Stimulated activated CD8-positive, alpha-beta memory T cell treated with anti-CD3 and anti-CD28 coated beads, Interleukin-4, amount 100 ng/mL, for 24 hours (primary cell): ENCODE results near the gene COPG2.

Experiments used
- DNase-seq: peaks from one replicate; pipeline ENCODE4 v3.0.0-alpha.2; 2020; ENCODE audit warnings: low read depth

The COPG2 gene

DNA sequence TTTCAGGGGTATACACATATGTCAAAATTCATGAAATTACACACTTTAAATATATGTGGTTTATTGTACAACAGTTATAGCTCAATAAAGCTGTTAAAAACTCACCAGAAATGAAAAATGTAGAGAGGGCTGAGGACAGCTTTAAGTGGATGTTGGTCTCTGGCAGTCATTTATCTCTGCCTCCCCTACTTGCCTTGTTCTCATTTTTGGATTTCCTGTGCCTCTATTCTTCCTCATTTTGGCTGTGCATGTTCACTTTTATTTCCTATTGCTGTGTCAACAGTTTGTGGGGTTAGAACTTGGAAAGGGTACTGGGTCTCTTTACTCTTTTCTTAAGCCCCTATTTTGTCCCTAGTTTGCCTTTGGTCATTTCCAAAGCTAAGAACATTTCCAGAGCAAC lies 195.3 kb downstream of the COPG2 start:
- DNase-seq = no peak

DNA sequence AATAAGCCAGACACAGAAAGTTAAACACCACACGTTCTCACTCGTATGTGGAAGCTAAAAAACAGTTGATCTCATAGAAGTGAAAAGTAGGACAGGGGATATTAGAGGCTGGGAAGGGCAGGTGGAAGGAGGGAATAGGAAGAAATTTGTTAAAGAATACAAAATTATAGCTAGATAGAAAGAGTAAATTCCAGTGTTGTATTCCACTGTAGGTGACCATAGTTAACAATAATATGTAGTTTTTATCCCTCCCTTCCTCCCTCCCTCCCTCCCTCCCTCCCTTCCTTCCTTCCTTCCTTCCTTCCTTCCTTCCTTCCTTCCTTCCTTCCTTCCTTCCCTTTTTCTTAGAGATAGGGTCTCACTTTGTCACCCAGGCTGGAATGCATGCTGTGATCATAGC lies 196.6 kb downstream of the COPG2 start:
- DNase-seq = no peak

DNA sequence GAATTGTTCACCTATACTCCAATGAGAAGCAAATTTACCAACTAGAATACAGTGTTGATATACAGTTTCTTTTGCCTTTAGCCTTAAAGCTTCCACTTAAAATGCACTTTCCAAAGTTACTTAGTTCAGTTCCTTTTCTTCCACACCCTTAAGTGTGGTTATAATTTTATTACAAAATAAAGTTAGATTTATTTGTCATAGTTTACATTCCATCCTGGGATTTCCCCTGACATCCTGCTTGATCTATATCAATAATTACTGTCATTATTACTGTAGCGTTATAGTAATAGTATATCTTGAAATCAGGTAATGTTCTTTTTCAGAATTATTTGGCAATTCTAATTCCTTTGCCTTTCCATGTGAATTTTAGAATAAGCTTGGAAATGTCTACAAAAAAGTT lies 199.9 kb downstream of the COPG2 start:
- DNase-seq = no peak

DNA sequence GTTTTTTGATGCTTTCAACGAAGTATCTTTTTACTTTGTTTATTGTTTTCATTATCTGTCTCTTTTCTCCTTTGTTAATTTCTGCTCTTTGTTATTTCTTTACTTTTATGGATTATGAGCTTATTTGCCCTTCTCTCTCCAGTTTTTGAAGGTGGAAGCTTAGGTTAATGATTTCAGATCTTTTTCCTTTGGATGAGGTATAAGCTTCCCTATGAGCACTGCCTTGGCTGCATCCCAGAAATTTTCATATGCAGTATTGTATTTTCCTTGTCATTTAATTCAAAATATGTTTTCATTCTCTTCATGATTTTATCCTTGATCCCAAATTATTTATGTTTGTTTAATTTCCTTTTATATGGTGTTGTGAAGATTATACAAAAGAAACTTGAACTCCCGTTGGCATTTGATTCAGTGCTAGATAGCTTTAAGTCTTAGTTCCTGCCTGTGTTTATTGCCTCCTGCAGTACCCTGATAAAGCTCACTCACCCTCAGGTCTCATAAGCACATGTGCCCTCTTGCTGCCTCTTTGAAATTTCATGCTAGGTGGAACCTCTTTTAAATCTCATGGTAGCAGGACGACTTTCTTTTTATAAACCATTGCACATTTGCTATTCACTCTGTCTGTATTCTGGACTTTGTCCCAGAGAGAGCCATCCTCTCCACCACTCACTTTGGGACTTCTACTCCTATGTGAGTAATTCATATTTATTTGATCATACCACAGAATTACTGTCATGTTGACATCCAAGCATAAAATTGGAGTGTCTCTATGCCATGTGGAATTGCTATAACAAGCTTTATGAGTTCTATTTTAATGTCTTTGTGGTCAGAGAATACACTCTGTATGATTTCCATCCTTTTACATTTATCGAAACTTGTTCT lies 204.8 kb downstream of the COPG2 start:
- DNase-seq = no peak

DNA sequence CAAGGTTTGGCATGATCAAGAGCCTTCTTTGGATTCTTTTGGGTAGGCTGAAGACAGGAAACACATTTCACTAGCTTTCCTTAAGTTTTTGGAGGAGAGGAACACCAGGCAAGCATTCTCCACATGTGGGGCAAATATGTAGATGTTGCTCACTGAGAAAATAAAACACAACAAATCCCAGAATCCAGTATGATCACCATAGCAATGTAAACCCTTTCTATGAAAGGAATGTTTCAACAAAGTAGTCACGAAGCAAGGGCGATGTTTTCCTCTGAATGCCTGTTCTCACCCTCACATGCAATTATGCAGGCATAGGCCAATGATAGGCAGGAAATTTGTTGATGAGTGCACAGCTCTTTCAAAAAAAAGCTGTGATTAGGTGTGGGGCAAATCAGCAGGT lies 207.3 kb downstream of the COPG2 start:
- no peak for DNase-seq

DNA sequence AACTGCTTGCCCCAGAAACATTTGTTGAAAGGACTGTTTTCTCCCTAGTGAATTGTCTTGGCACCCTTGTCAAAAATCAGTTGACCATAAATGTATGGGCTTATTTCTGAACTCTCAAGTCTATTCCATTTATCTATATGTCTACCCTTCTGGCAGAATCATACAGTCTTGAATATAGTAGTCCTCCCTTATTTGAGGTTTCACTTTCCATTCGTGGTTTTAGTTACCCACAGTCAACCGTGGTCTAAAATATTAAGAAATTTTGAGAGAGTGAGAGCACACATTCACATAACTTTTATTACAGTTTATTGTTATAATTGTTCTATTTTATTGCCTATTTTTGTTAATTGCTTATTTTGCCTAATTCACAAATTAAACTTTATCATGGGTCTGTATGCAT lies 210.3 kb downstream of the COPG2 start:
- DNase-seq = no peak
